ENCODE results near the gene TCEAL9.

The TCEAL9 gene

GRCh38 chrX:103357871-103358270, 1.6 kb downstream of the TCEAL9 start:
- TF ChIP-seq SIN3A (IDR thresholded peaks at IDR 0.05; ENCODE audit: borderline replicate concordance, insufficient read depth, low read length) = no peak
- no peak for TF ChIP-seq REST (IDR thresholded peaks at IDR 0.05; ENCODE audit: insufficient read depth in 1 of 2, low read depth in 2 of 2, low read length in 2 of 2)
- no peak for TF ChIP-seq FOXP2 (optimal IDR thresholded peaks at IDR 0.05; ENCODE audit: borderline replicate concordance, extremely low read depth, extremely low read length, insufficient read depth)
- no peak for TF ChIP-seq TAF1 (IDR thresholded peaks at IDR 0.05; ENCODE audit: borderline replicate concordance, insufficient read depth, low read length)
- no peak for TF ChIP-seq POLR2AphosphoS5 (IDR thresholded peaks at IDR 0.05; ENCODE audit: low read depth, low read length)

GRCh38 chrX:103360092-103360491, 3.8 kb downstream of the TCEAL9 start:
- TF ChIP-seq REST (IDR thresholded peaks at IDR 0.05; ENCODE audit: insufficient read depth in 1 of 2, low read depth in 2 of 2, low read length in 2 of 2) (no peak), TAF1 (IDR thresholded peaks at IDR 0.05; ENCODE audit: borderline replicate concordance, insufficient read depth, low read length) (no peak), POLR2AphosphoS5 (IDR thresholded peaks at IDR 0.05; ENCODE audit: low read depth, low read length) (no peak), FOXP2 (optimal IDR thresholded peaks at IDR 0.05; ENCODE audit: borderline replicate concordance, extremely low read depth, extremely low read length, insufficient read depth) (no peak), SIN3A (IDR thresholded peaks at IDR 0.05; ENCODE audit: borderline replicate concordance, insufficient read depth, low read length) (no peak)

- TF ChIP-seq SIN3A (IDR thresholded peaks at IDR 0.05; ENCODE audit: borderline replicate concordance, insufficient read depth, low read length) = no peak
- TF ChIP-seq POLR2AphosphoS5 (IDR thresholded peaks at IDR 0.05; ENCODE audit: low read depth, low read length) = no peak
- no peak for TF ChIP-seq FOXP2 (optimal IDR thresholded peaks at IDR 0.05; ENCODE audit: borderline replicate concordance, extremely low read depth, extremely low read length, insufficient read depth)
- no peak for TF ChIP-seq TAF1 (IDR thresholded peaks at IDR 0.05; ENCODE audit: borderline replicate concordance, insufficient read depth, low read length)
- TF ChIP-seq REST (IDR thresholded peaks at IDR 0.05; ENCODE audit: insufficient read depth in 1 of 2, low read depth in 2 of 2, low read length in 2 of 2) = no peak
Observed at GRCh38 chrX:103360916-103361315, 4.6 kb downstream of the TCEAL9 start.

GRCh38 chrX:103361798-103362197, 5.5 kb downstream of the TCEAL9 start:
- TF ChIP-seq REST (IDR thresholded peaks at IDR 0.05; ENCODE audit: insufficient read depth in 1 of 2, low read depth in 2 of 2, low read length in 2 of 2) = no peak
- TF ChIP-seq FOXP2 (optimal IDR thresholded peaks at IDR 0.05; ENCODE audit: borderline replicate concordance, extremely low read depth, extremely low read length, insufficient read depth) = no peak
- no peak for TF ChIP-seq SIN3A (IDR thresholded peaks at IDR 0.05; ENCODE audit: borderline replicate concordance, insufficient read depth, low read length)
- no peak for TF ChIP-seq TAF1 (IDR thresholded peaks at IDR 0.05; ENCODE audit: borderline replicate concordance, insufficient read depth, low read length)
- no peak for TF ChIP-seq POLR2AphosphoS5 (IDR thresholded peaks at IDR 0.05; ENCODE audit: low read depth, low read length)

GRCh38 chrX:103362474-103362873, 6.2 kb downstream of the TCEAL9 start:
- TF ChIP-seq REST (IDR thresholded peaks at IDR 0.05; ENCODE audit: insufficient read depth in 1 of 2, low read depth in 2 of 2, low read length in 2 of 2) (no peak), POLR2AphosphoS5 (IDR thresholded peaks at IDR 0.05; ENCODE audit: low read depth, low read length) (no peak), FOXP2 (optimal IDR thresholded peaks at IDR 0.05; ENCODE audit: borderline replicate concordance, extremely low read depth, extremely low read length, insufficient read depth) (no peak), SIN3A (IDR thresholded peaks at IDR 0.05; ENCODE audit: borderline replicate concordance, insufficient read depth, low read length) (no peak), TAF1 (IDR thresholded peaks at IDR 0.05; ENCODE audit: borderline replicate concordance, insufficient read depth, low read length) (no peak)
